Stimulated activated CD4-positive, alpha-beta T cell treated with anti-CD3 and anti-CD28 coated beads, Interleukin-4, amount 100 ng/mL, for 1 hour (primary cell): Measurements from ENCODE around the gene RPH3AL.
"Not testable (repeated sequence)": the region's sequence is repeated elsewhere in the genome, so short reads cannot be mapped to it uniquely, and the experiment has no call there.

Experiments used
- DNase-seq: peaks from one replicate; pipeline ENCODE4 v3.0.0-alpha.2; 2020

RPH3AL gene

GRCh38 chr17:378068-378467 lies 25.5 kb upstream of the RPH3AL start:
- DNase-seq, result no peak

- no peak for DNase-seq
Measured at GRCh38 chr17:376936-377863, 24.6 kb upstream of the RPH3AL start.

- no peak for DNase-seq
Measured at GRCh38 chr17:373613-374230, 21.1 kb upstream of the RPH3AL start.

- no peak for DNase-seq
Measured at GRCh38 chr17:372157-373152, 19.8 kb upstream of the RPH3AL start.

GRCh38 chr17:371583-371982 lies 19.0 kb upstream of the RPH3AL start:
- no peak for DNase-seq

GRCh38 chr17:367656-368055 lies 15.0 kb upstream of the RPH3AL start:
- not testable (repeated sequence) for DNase-seq

GRCh38 chr17:366657-367615 lies 14.3 kb upstream of the RPH3AL start:
- not testable (repeated sequence) for DNase-seq

- DNase-seq, result no peak
Measured at GRCh38 chr17:364766-365165, 12.2 kb upstream of the RPH3AL start.

- DNase-seq, result no peak
Measured at GRCh38 chr17:364308-364707, 11.7 kb upstream of the RPH3AL start.

GRCh38 chr17:362721-363120 lies 10.1 kb upstream of the RPH3AL start:
- DNase-seq, result no peak

- no peak for DNase-seq
Measured at GRCh38 chr17:360092-360750, 7.6 kb upstream of the RPH3AL start.

- DNase-seq, result no peak
Measured at GRCh38 chr17:358491-359151, 6.0 kb upstream of the RPH3AL start.

GRCh38 chr17:357644-358043 lies 5.0 kb upstream of the RPH3AL start:
- DNase-seq, result no peak

- no peak for DNase-seq
Measured at GRCh38 chr17:356671-357434, 4.2 kb upstream of the RPH3AL start.

GRCh38 chr17:354651-355556 lies 2.3 kb upstream of the RPH3AL start:
- no peak for DNase-seq

- no peak for DNase-seq
Measured at GRCh38 chr17:353838-354234, 1.2 kb upstream of the RPH3AL start.

- no peak for DNase-seq
Measured at GRCh38 chr17:353213-353837, 718 bp upstream of the RPH3AL start.

- DNase-seq, result no peak
Measured at GRCh38 chr17:351875-352420, 659 bp downstream of the RPH3AL start.
